GM13977 (cell line): ENCODE measurements around the gene EIF3M.
"Not testable (repeated sequence)": the region's sequence is repeated elsewhere in the genome, so short reads cannot be mapped to it uniquely, and the experiment has no call there.

Source experiments
- DNase-seq: peaks from one replicate; pipeline ENCODE4 v3.0.0; 2012; ENCODE audit warnings: low spot score
- CTCF ChIP-seq: IDR thresholded peaks from 2 replicates; pipeline ENCODE4 v1.5.1; 2012; ENCODE audit warnings: mild to moderate bottlenecking, control low read depth; ENCODE audit not compliant: insufficient read depth; ENCODE audit errors: extremely low read depth, missing control alignments
- in situ Hi-C: fragments of 300-500 bp; cut with MboI; formaldehyde crosslinking; loops from one replicate; pipeline ENCODE4 v1.12.0; 2022; ENCODE audit warnings: low sequenced_read_pairs, low pct_unique_long_range_greater_than_20kb, mixed read lengths, inconsistent platforms; ENCODE audit not compliant: unreplicated experiment

EIF3M gene

DNA sequence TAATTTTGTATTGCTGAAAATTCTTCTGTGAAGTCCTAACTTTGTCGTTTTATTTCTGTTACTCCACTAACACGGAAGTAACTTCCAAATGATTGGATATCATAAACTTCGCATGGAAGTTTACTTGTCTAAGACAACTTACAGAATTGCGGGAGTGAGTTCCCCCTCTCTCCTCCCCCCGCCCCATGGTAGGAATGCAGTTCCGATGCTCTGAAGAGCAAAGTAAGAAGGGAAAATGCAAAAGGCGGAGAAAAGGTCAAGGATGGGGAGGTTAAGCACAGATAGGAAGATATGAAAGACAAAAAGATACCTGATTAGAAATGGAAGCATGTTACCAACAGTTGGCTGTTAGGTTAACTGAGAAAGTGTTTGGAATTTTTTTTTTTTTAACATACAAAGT, 1.3 kb downstream of the EIF3M start:
- no peak for DNase-seq
- in situ Hi-C loops, result no loop called here
- no peak for TF ChIP-seq CTCF

GRCh38 chr11:32586576-32587190, 3.1 kb downstream of the EIF3M start:
- in situ Hi-C loops, result no loop called here
- TF ChIP-seq CTCF, result peak; percentile 28
- no peak for DNase-seq

- no peak for TF ChIP-seq CTCF
- no peak for DNase-seq
- in situ Hi-C loops, result no loop called here
Observed at GRCh38 chr11:32594272-32594671, 10.6 kb downstream of the EIF3M start.

GRCh38 chr11:32596114-32596513, 12.5 kb downstream of the EIF3M start:
- in situ Hi-C loops, DNase-seq: not testable (repeated sequence)

DNA sequence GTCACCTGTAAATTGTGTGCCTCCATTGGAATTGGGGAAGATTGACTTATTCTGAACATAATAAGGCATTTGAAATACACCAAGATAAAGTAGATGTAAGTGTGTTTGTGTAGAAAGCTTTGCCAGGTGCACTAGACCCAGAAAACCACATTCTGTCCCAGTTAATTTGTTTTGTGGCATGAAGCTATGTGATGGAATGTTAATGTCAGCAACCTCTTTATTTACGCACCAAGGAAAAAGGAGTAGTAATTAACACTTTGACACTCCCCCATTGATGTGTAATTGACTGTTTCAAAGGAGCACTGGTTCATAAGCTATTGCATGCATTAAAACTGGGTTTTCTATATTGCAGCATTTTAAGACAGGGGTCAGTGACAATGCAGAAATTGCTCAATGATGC, 14.3 kb downstream of the EIF3M start:
- TF ChIP-seq CTCF, result no peak
- no peak for DNase-seq
- in situ Hi-C loops, result no loop called here

GRCh38 chr11:32602657-32603415, 19.2 kb downstream of the EIF3M start:
- in situ Hi-C loops, result no loop called here
- no peak for TF ChIP-seq CTCF
- DNase-seq, result peak; percentile 8

DNA sequence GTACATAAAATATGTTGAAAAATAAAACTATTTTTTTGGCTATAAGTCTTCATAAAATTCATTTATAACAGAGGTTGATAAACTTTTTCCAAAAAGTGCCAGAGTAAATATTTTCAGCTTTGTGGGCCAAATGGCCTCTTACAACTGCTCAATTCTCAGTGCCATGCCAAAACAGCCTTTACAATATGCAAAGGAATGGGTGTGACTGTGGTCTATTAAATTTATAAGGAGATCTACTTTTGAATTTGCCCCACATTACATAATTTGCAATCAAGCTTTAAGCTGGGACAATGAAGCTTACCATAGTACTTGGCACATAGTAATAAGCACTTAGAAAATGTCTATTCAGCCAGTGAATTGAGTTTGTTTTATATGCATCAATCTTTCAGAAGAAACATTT, 22.6 kb downstream of the EIF3M start:
- no peak for TF ChIP-seq CTCF
- in situ Hi-C loops, result no loop called here
- no peak for DNase-seq

DNA sequence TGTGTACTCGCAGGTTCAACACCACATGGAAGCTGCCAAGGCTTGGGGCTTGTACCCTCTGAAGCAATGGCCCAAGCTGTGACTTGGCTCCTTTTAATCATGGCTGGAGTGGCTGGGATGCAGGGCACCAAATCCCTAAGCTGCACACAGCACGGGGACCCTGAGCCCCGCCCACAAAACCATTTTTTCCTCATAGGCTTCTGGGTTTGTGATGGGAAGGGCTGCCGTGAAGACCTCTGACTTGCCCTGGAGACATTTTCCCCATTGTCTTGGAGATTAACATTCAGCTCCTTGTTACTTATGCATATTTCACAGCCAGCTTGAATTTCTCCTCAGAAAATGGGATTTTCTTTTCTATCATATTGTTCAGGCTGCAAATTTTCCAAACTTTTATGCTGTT, 25.2 kb downstream of the EIF3M start:
- in situ Hi-C loops, DNase-seq: not testable (repeated sequence)
